Esophagus muscularis mucosa (tissue), 4 donors: ENCODE measurements around the gene NCOA1. TPM values are rescaled to one million over a fixed set of nuclear protein-coding genes. Genes with fewer than 3 reads are reported as not detected.

ENCODE experiments used
- DNase-seq: peaks from one replicate; pipeline ENCODE4 v3.0.0-alpha.2; 2017; ENCODE audit errors: extremely low spot score
- H3K27ac ChIP-seq, 4 donors: fragments of 200-600 bp; sonication (generic); replicated peaks in 1 of 4; 1 replicate in 3 of 4; 2 replicates in 1 of 4; pipeline ENCODE4 v1.5.1; 2016 to 2019; ENCODE audit warnings: mild to moderate bottlenecking in 1 of 4
- H3K27me3 ChIP-seq, 4 donors: fragments of 200-600 bp; sonication (generic); one replicate each; pipeline versions ENCODE4 v1.5.1 to v1.6.0; 2016 to 2019
- H3K36me3 ChIP-seq, 4 donors: fragments of 200-600 bp; sonication (generic); one replicate each; pipeline ENCODE4 v1.5.1; 2016 to 2019
- H3K4me1 ChIP-seq, 4 donors: fragments of 200-600 bp; sonication (generic); one replicate each; pipeline ENCODE4 v1.5.1; 2016 to 2019
- H3K4me3 ChIP-seq, 4 donors: fragments of 200-600 bp; sonication (generic); 1 replicate in 2 of 4; 2 replicates in 2 of 4; pipeline ENCODE4 v1.5.1; 2016 to 2019; ENCODE audit warnings: mild to moderate bottlenecking in 4 of 4, moderate library complexity in 1 of 4
- H3K9me3 ChIP-seq, 4 donors: fragments of 200-600 bp; sonication (generic); 1 replicate in 3 of 4; 2 replicates in 1 of 4; pipeline ENCODE4 v1.5.1; 2016 to 2019
- EP300 ChIP-seq: sonication (generic); formaldehyde crosslinking; IDR thresholded peaks from one replicate; pipeline ENCODE4 v1.6.1; 2017; ENCODE audit warnings: antibody characterized with exemption
- POLR2A ChIP-seq: fragments of 450-650 bp; IDR thresholded peaks from one replicate; pipeline ENCODE4 v1.6.1; 2017; ENCODE audit warnings: antibody characterized with exemption, moderate library complexity, mild to moderate bottlenecking, low read depth
- POLR2AphosphoS5 ChIP-seq, 2 donors: sonication (generic); formaldehyde crosslinking; IDR thresholded peaks; one replicate each; pipeline ENCODE4 v1.6.1; 2017; ENCODE audit warnings: antibody characterized with exemption in 2 of 2
- WGBS: methylation state at CpG from one replicate; pipeline ENCODE4 v1.1.5; 2018; 5-methylcytosine and 5-hydroxymethylcytosine counted together
- intact Hi-C: fragments of 100-400 bp; cut with DNase I; formaldehyde crosslinking; loops from one replicate; pipeline ENCODE4 v1.15.1; 2023
- total RNA-seq, 4 donors: library from RNA; depleted of rRNA; stranded (reverse); fragments of >200 nt; gene quantifications; one replicate each; pipeline versions ENCODE4 v1.1.0 to v1.2.1, GENCODE V29; 2016
- TF ChIP-seq, protein P1 (sequence below), 3 experiments: fragments of 200-600 bp in 2 of 3; fragments of 450-650 bp in 1 of 3; sonication (generic) in 2 of 3; IDR thresholded peaks; one replicate each; pipeline ENCODE4 v1.5.1; 2017 to 2019; ENCODE audit warnings: antibody characterized with exemption in 3 of 3, mild to moderate bottlenecking in 2 of 3, moderate library complexity in 1 of 3

The NCOA1 gene
- total RNA-seq, 4 donors from 2014 or later = 43.9 to 49.4 (median 47.3) TPM

DNA sequence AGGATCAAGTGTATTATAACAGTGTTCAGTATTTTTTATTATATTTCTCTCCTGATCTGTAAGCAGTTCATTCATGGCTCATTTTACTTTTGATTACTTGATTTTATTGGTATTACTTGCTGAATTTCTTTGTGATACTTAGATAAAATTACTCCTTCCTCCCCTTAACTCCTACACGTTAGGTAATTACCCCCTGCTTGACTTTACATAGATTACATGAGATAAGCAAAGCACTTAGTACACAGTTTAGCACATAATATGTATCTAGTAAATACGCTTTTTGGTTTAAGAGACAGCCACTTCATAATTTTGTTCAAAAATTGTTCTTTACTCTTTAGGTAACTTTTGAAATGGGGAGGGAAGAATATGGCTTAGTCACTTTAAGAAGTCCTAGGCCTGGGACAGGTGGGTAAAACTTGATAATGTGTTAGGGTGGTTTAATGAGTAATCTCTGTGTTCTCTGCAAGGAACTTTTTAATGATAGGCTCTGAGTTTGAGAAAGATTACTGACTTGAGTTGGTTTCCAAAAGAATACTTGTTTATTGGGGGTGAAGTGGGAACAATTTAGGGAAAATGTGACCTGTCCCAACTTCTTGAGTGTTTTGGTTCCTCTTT lies 80.9 kb downstream of the NCOA1 start:
- H3K36me3 ChIP-seq = peaks cover 0 to 2% (median under 1%) of the 10 kb centered on the region in 4 donors
- H3K4me1 ChIP-seq = peaks cover 12 to 18% (median 14%) of the 10 kb centered on the region in 4 donors
- intact Hi-C loops = no loop called here
- WGBS = 91% methylated on average over 2 of the region's 2 CpGs
- H3K27ac ChIP-seq = no peak overlapping the region
- no peaks in the 10 kb centered on the region for H3K9me3 ChIP-seq
- no peaks in the 10 kb centered on the region for H3K27me3 ChIP-seq
- DNase-seq = no peak
- no peak overlapping the region for H3K4me3 ChIP-seq
- TF ChIP-seq, protein P1, sequence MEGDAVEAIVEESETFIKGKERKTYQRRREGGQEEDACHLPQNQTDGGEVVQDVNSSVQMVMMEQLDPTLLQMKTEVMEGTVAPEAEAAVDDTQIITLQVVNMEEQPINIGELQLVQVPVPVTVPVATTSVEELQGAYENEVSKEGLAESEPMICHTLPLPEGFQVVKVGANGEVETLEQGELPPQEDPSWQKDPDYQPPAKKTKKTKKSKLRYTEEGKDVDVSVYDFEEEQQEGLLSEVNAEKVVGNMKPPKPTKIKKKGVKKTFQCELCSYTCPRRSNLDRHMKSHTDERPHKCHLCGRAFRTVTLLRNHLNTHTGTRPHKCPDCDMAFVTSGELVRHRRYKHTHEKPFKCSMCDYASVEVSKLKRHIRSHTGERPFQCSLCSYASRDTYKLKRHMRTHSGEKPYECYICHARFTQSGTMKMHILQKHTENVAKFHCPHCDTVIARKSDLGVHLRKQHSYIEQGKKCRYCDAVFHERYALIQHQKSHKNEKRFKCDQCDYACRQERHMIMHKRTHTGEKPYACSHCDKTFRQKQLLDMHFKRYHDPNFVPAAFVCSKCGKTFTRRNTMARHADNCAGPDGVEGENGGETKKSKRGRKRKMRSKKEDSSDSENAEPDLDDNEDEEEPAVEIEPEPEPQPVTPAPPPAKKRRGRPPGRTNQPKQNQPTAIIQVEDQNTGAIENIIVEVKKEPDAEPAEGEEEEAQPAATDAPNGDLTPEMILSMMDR (IDR thresholded peaks at IDR 0.05) = no peak
- TF ChIP-seq POLR2AphosphoS5 (IDR thresholded peaks at IDR 0.05) (no peak), POLR2A (no peak), EP300 (no peak)

DNA sequence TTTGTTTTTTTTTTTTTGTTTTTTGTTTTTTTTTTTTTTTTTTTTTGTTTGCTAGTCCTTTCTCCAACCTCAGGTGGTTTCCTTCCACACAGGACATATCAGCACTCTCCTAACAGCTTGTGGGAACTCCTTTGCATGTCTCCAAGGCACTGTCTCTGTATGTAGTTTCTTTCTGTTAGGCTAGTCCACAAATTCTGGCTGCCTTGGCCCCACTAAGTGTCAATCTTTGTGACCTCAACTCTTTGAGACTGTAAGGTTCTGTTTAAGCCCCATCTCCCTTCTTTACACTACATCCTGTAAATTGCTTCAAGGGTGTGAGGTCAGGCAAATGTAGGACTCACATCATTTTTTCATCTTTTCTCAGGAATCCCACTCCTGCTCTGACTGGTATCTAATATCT lies 85.1 kb downstream of the NCOA1 start:
- H3K4me3 ChIP-seq = no peak overlapping the region
- no peaks in the 10 kb centered on the region for H3K9me3 ChIP-seq
- DNase-seq = no peak
- H3K36me3 ChIP-seq = no peaks in the 10 kb centered on the region
- H3K27me3 ChIP-seq = no peaks in the 10 kb centered on the region
- no peak overlapping the region for H3K27ac ChIP-seq
- peaks cover 7 to 39% (median 31%) of the 10 kb centered on the region in 4 donors for H3K4me1 ChIP-seq
- TF ChIP-seq POLR2A = no peak
- TF ChIP-seq POLR2AphosphoS5 (IDR thresholded peaks at IDR 0.05) = no peak
- TF ChIP-seq, protein P1 (IDR thresholded peaks at IDR 0.05) = no peak
- TF ChIP-seq EP300 = no peak
- intact Hi-C loops = no loop called here

DNA sequence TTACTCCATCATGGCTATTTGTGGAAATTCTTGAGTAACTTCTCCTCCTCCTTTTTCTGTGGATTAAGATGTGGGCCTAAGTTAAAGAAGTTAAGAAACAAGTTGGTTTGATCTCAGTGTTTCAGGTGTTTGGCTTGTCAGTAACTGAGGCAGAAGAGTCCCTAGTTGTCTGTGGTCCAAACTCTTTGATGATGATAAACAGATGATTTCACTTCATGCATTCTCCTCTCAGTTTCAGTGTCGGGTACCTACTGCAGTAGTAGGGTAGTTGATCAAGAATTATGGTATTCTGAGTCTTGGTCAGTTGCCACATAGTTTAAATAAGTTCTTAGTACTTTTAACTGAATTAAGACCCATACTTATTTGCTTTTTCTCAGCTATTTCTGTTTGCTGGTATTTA lies 85.6 kb downstream of the NCOA1 start:
- intact Hi-C loops = no loop called here

DNA sequence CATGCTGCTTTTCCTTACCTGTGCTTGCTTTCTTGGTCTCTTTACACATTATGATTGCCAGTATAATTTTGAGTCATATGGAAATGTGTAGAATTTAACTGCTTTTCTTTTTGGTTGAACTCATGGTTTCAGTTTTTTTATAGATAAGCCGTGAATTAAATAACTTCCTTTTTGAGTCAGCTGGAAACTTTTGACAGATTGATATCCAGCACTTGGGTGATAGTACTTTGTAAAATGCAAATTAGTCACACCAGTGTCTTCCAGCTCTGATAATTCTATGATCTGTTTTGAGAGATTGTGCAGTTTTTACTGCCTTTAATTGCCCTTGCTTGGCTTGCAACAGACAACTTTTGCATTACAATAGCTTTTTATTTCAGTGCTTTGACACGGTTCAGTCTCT lies 86.4 kb downstream of the NCOA1 start:
- DNase-seq = no peak
- H3K9me3 ChIP-seq = no peaks in the 10 kb centered on the region
- 64% methylated on average over 2 of the region's 2 CpGs for WGBS
- TF ChIP-seq POLR2A (no peak), POLR2AphosphoS5 (IDR thresholded peaks at IDR 0.05) (no peak), EP300 (no peak)
- TF ChIP-seq, protein P1 (IDR thresholded peaks at IDR 0.05) = no peak
- H3K4me1 ChIP-seq = peaks cover 7 to 41% (median 32%) of the 10 kb centered on the region in 4 donors
- no peaks in the 10 kb centered on the region for H3K27me3 ChIP-seq
- H3K4me3 ChIP-seq = no peak overlapping the region
- intact Hi-C loops = no loop called here
- no peaks in the 10 kb centered on the region for H3K36me3 ChIP-seq
- H3K27ac ChIP-seq = no peak overlapping the region

More for the DNA sequence above, 85.6 kb downstream of the NCOA1 start:
- Histone ChIP-seq H3K4me3 (no peak overlapping the region), H3K27me3 (no peaks in the 10 kb centered on the region), H3K4me1 (peaks cover 7 to 41% (median 32%) of the 10 kb centered on the region in 4 donors), H3K9me3 (no peaks in the 10 kb centered on the region), H3K36me3 (no peaks in the 10 kb centered on the region), H3K27ac (no peak overlapping the region)
- WGBS = 80% methylated on average over 1 of the region's 1 CpG
- DNase-seq = no peak
- TF ChIP-seq POLR2A (no peak), EP300 (no peak), POLR2AphosphoS5 (IDR thresholded peaks at IDR 0.05) (no peak)
- TF ChIP-seq, protein P1 (IDR thresholded peaks at IDR 0.05) = no peak
